Stimulated activated CD8-positive, alpha-beta memory T cell treated with anti-CD3 and anti-CD28 coated beads, Interleukin-15, amount 100 ng/mL, for 4 hours (primary cell): ENCODE data around the gene VAV2.
"Not testable (repeated sequence)": the region's sequence is repeated elsewhere in the genome, so short reads cannot be mapped to it uniquely, and the experiment has no call there.

Source experiments
- DNase-seq, 2 donors: peaks; one replicate each; pipeline ENCODE4 v3.0.0-alpha.2; 2020; ENCODE audit warnings: low read depth in 2 of 2

The VAV2 gene

GRCh38 chr9:133969681-133970580, 22.2 kb downstream of the VAV2 start:
- no peak for DNase-seq

- DNase-seq = no peak
These were observed 23.0 kb downstream of the VAV2 start for GRCh38 chr9:133968966-133969617.

GRCh38 chr9:133968428-133968827, 23.7 kb downstream of the VAV2 start:
- no peak for DNase-seq

- DNase-seq = no peak
These were observed 24.9 kb downstream of the VAV2 start for GRCh38 chr9:133967024-133967741.

- no peak for DNase-seq
These were observed 27.7 kb downstream of the VAV2 start for GRCh38 chr9:133964463-133964862.

- DNase-seq = no peak
These were observed 29.0 kb downstream of the VAV2 start for GRCh38 chr9:133963166-133963565.

GRCh38 chr9:133962341-133962740, 29.8 kb downstream of the VAV2 start:
- no peak for DNase-seq

GRCh38 chr9:133961226-133962165, 30.6 kb downstream of the VAV2 start:
- DNase-seq = no peak

GRCh38 chr9:133960568-133961129, 31.5 kb downstream of the VAV2 start:
- no peak for DNase-seq

- DNase-seq = no peak
These were observed 32.1 kb downstream of the VAV2 start for GRCh38 chr9:133959966-133960567.

- no peak for DNase-seq
These were observed 33.0 kb downstream of the VAV2 start for GRCh38 chr9:133959171-133959570.

- DNase-seq = no peak
These were observed 33.4 kb downstream of the VAV2 start for GRCh38 chr9:133958756-133959155.

GRCh38 chr9:133957772-133958171, 34.4 kb downstream of the VAV2 start:
- not testable (repeated sequence) for DNase-seq

GRCh38 chr9:133957328-133957727, 34.8 kb downstream of the VAV2 start:
- DNase-seq = no peak

GRCh38 chr9:133956520-133957076, 35.5 kb downstream of the VAV2 start:
- no peak for DNase-seq

- no peak for DNase-seq
These were observed 36.2 kb downstream of the VAV2 start for GRCh38 chr9:133955821-133956411.

GRCh38 chr9:133954862-133955529, 37.1 kb downstream of the VAV2 start:
- no peak for DNase-seq

GRCh38 chr9:133953976-133954709, 38.0 kb downstream of the VAV2 start:
- DNase-seq = no peak

- no peak for DNase-seq
These were observed 38.5 kb downstream of the VAV2 start for GRCh38 chr9:133953621-133953975.
